K562 (cell line): ENCODE measurements around the gene CRYM. TPM values are rescaled to one million over a fixed set of nuclear protein-coding genes. Genes with fewer than 3 reads are reported as not detected.

Source experiments
- ATAC-seq: fragments of 200-7000 bp; cut with Tn5 transposase; 3 replicates; pipeline ENCODE4 v1.9.1; 2020; ENCODE audit warnings: moderate library complexity
- BruUV-seq: library from RNA; stranded (reverse); fragments of 400-500 nt; replicated peaks from 2 replicates; lab custom pipeline; 2021; lab: Mats Ljungman, UMichigan
- CTCF ChIA-PET: fragments of 300-600 bp; formaldehyde crosslinking; extraction: SDS; loops from one replicate; lab custom pipeline; 2021; ENCODE audit warnings: low intra/inter-chr PET ratio; lab: Yijun Ruan, JAX
- POLR2A ChIA-PET: fragments of 300-600, 350-650 bp; sonication (Branson Sonifier 250); formaldehyde crosslinking; extraction: SDS; loops from one replicate; lab custom pipeline; 2021; ENCODE audit warnings: antibody characterized with exemption, inconsistent platforms; lab: Yijun Ruan, JAX
- DNase-seq, 4 experiments: peaks; one replicate each; pipeline versions ENCODE4 v3.0.0 to v3.0.0-alpha.2; 2011 to 2018; ENCODE audit warnings: low spot score in 3 of 4, mixed read lengths in 3 of 4; ENCODE audit errors: extremely low read depth in 1 of 4
- FAIRE-seq: peaks from 2 replicates; lab custom pipeline; 2011; peaks lifted over from hg19 to GRCh38; lab: Jason Lieb, UNC
- H2AFZ ChIP-seq: 2 replicates; pipeline ENCODE4 v1.6.0; 2011; ENCODE audit warnings: low read depth, low read length, control low read depth, inconsistent platforms
- H3K27ac ChIP-seq: fragments of 200-600 bp; 3 replicates; pipeline ENCODE4 v1.8.0; 2011; ENCODE audit warnings: low read depth, mild to moderate bottlenecking, control low read depth, inconsistent platforms, low read length, moderate library complexity, mixed read lengths; ENCODE audit errors: extremely low read depth
- H3K27me3 ChIP-seq, 2 experiments: fragments of 300-600 bp in 1 of 2; 2 replicates in 1 of 2; 3 replicates in 1 of 2; pipeline versions ENCODE4 v1.6.0 to v1.8.0; 2011; ENCODE audit warnings: inconsistent platforms in 2 of 2, low read length in 2 of 2, mild to moderate bottlenecking in 1 of 2, mixed read lengths in 1 of 2, moderate library complexity in 1 of 2; ENCODE audit not compliant: control insufficient read depth in 2 of 2, insufficient read depth in 2 of 2
- H3K36me3 ChIP-seq: fragments of 300-600 bp; 3 replicates; pipeline ENCODE4 v1.8.0; 2011; ENCODE audit warnings: mild to moderate bottlenecking, low read length, inconsistent platforms; ENCODE audit not compliant: control insufficient read depth, insufficient read depth
- H3K4me1 ChIP-seq, 2 experiments: fragments of 200-600 bp in 1 of 2; replicated peaks in 1 of 2; 2 replicates in 1 of 2; 3 replicates in 1 of 2; pipeline versions ENCODE4 v1.5.1 to v1.8.0; 2011; ENCODE audit warnings: inconsistent platforms in 2 of 2, low read length in 2 of 2, mild to moderate bottlenecking in 1 of 2, mixed read lengths in 1 of 2, moderate library complexity in 1 of 2; ENCODE audit not compliant: control insufficient read depth in 2 of 2, insufficient read depth in 2 of 2
- H3K4me2 ChIP-seq: 2 replicates; pipeline ENCODE4 v1.6.1; 2011; ENCODE audit warnings: low read length, control low read depth, inconsistent platforms, mixed read lengths; ENCODE audit not compliant: insufficient read depth
- H3K4me3 ChIP-seq: fragments of 200-600 bp; sonication (generic), shearing (Covaris generic); 2 replicates; pipeline ENCODE4 v1.5.1; 2016; ENCODE audit warnings: control low read depth, inconsistent platforms
- H3K79me2 ChIP-seq: fragments of 200-600 bp; 3 replicates; pipeline ENCODE4 v1.8.0; 2011; ENCODE audit warnings: low read length, inconsistent platforms; ENCODE audit not compliant: control insufficient read depth, insufficient read depth
- H3K9ac ChIP-seq, 2 experiments: 2 replicates each; pipeline versions ENCODE4 v1.6.0 to v1.6.1; 2011; ENCODE audit warnings: low read depth in 2 of 2, low read length in 2 of 2, control low read depth in 1 of 2, inconsistent platforms in 1 of 2, mild to moderate bottlenecking in 1 of 2, mixed read lengths in 1 of 2; ENCODE audit not compliant: insufficient read depth in 1 of 2
- H3K9me1 ChIP-seq: one replicate; pipeline ENCODE4 v1.6.0; 2011; ENCODE audit warnings: inconsistent platforms, mild to moderate bottlenecking, low read length, moderate library complexity; ENCODE audit not compliant: control insufficient read depth, insufficient read depth
- H3K9me3 ChIP-seq: replicated peaks from 2 replicates; pipeline ENCODE4 v1.5.1; 2011; ENCODE audit warnings: low read depth, low read length, inconsistent platforms; ENCODE audit not compliant: control insufficient read depth, insufficient read depth
- H4K20me1 ChIP-seq: replicated peaks from 2 replicates; pipeline ENCODE4 v1.6.1; 2011; ENCODE audit warnings: low read length, inconsistent platforms, mixed read lengths; ENCODE audit not compliant: control insufficient read depth, insufficient read depth
- CEBPG ChIP-seq, 3 experiments: fragments of 200-800 bp in 1 of 3; sonication (Bioruptor generic) in 1 of 3; sonication (generic) in 1 of 3; formaldehyde crosslinking in 1 of 3; IDR thresholded peaks in 2 of 3; conservative IDR thresholded peaks in 1 of 3; 2 replicates each; pipeline versions ENCODE4 v1.6.1 to v1.8.0; 2016 to 2022; ENCODE audit warnings: missing compliant biosample characterization in 2 of 3, missing genetic modification characterization in 2 of 3, mild to moderate bottlenecking in 1 of 3, missing genetic modification reagents in 1 of 3
- FOXA3 ChIP-seq, 2 experiments: fragments of 450-650 bp in 1 of 2; sonication (generic) in 1 of 2; formaldehyde crosslinking; IDR thresholded peaks in 1 of 2; conservative IDR thresholded peaks in 1 of 2; 2 replicates each; pipeline versions ENCODE4 v1.4.0 to v1.8.0; 2020 to 2022; ENCODE audit warnings: mild to moderate bottlenecking in 2 of 2, missing genetic modification reagents in 1 of 2
- FUS ChIP-seq: fragments of 200-400 bp; formaldehyde crosslinking; optimal IDR thresholded peaks from 2 replicates; pipeline ENCODE3; 2017; ENCODE audit warnings: low read depth, low read length
- HNRNPLL ChIP-seq: fragments of 200-400 bp; formaldehyde crosslinking; IDR thresholded peaks from 2 replicates; pipeline ENCODE4 v1.6.1; 2017; ENCODE audit warnings: low read length, low read depth, mild to moderate bottlenecking; ENCODE audit not compliant: poor library complexity, severe bottlenecking
- MBD1 ChIP-seq: fragments of 250-450 bp; sonication (Bioruptor Pico); IDR thresholded peaks from 2 replicates; pipeline ENCODE4 v1.8.0; 2022; ENCODE audit warnings: inconsistent platforms
- MXD1 ChIP-seq: fragments of 250-450 bp; sonication (Bioruptor Pico); IDR thresholded peaks from 2 replicates; pipeline ENCODE4 v1.8.0; 2021; ENCODE audit warnings: borderline replicate concordance, mild to moderate bottlenecking, moderate library complexity; ENCODE audit not compliant: poor library complexity, severe bottlenecking
- NR1H2 ChIP-seq: sonication (generic); formaldehyde crosslinking; IDR thresholded peaks from 2 replicates; pipeline ENCODE4 v1.4.0; 2020; ENCODE audit warnings: mild to moderate bottlenecking, missing genetic modification reagents
- POLR2H ChIP-seq: IDR thresholded peaks from 2 replicates; pipeline ENCODE4 v1.6.1; 2016; ENCODE audit warnings: missing genetic modification characterization, low read depth, mild to moderate bottlenecking, control low read depth, missing compliant biosample characterization, moderate library complexity
- PTRF ChIP-seq: fragments of 450-650 bp; IDR thresholded peaks from 2 replicates; pipeline ENCODE4 v1.6.1; 2016; ENCODE audit warnings: mild to moderate bottlenecking, missing genetic modification characterization, missing compliant biosample characterization
- PTTG1 ChIP-seq: fragments of 450-650 bp; IDR thresholded peaks from 2 replicates; pipeline ENCODE4 v1.6.1; 2016; ENCODE audit warnings: low read depth, mild to moderate bottlenecking, missing genetic modification characterization, missing compliant biosample characterization
- RUNX1 ChIP-seq: sonication (generic); IDR thresholded peaks from 2 replicates; pipeline ENCODE4 v1.6.1; 2016; ENCODE audit warnings: antibody characterized with exemption, low read depth
- SMARCA5 ChIP-seq: fragments of 450-650 bp; IDR thresholded peaks from 2 replicates; pipeline ENCODE4 v1.6.1; 2016
- ZHX1 ChIP-seq: fragments of 150-350 bp; conservative IDR thresholded peaks from 2 replicates; pipeline ENCODE4 v1.6.1; 2014; ENCODE audit warnings: low read length
- ZNF75A ChIP-seq: fragments of 450-650 bp; formaldehyde crosslinking; IDR thresholded peaks from 2 replicates; pipeline ENCODE4 v1.4.0; 2020; ENCODE audit warnings: mild to moderate bottlenecking
- WGBS: fragments of 100-300 bp; shearing (Covaris generic); methylation state at CpG from one replicate; pipeline ENCODE4 v1.1.6; 2016; ENCODE audit warnings: low coverage, mixed read lengths; ENCODE audit not compliant: insufficient coverage; ENCODE audit errors: missing lambda C conversion rate; 5-methylcytosine and 5-hydroxymethylcytosine counted together
- in situ Hi-C: fragments of 300-500 bp; cut with MboI; formaldehyde crosslinking; loops from 4 replicates; pipeline ENCODE4 v1.15.0; 2018; ENCODE audit warnings: inconsistent platforms, mixed read lengths
- intact Hi-C: fragments of 100-400 bp; cut with micrococcal nuclease; formaldehyde crosslinking; loops from 2 replicates; pipeline ENCODE4 v1.14.2; 2022
- polyA plus RNA-seq, 8 experiments: library from polyadenylated mRNA; depleted of rRNA in 4 of 8; stranded (reverse) in 5 of 8; unstranded in 3 of 8; fragments of >200 nt; fragmentation: Nextera tagmentation in 2 of 8; fragmentation: Illumina TruSeq in 1 of 8; extraction: Ambion mirVana in 2 of 8; extraction: Trizol in 1 of 8; gene quantifications; 2 replicates each; pipeline versions ENCODE4 v1.2.1 to v1.2.3, GENCODE V29; 2011 to 2014; ENCODE audit warnings: inconsistent platforms in 1 of 8, missing spikeins in 1 of 8
- total RNA-seq, 7 experiments: library from RNA; depleted of rRNA in 6 of 7; stranded (reverse); fragments of >200 nt in 6 of 7; fragmentation: Illumina TruSeq in 2 of 7; extraction: Trizol in 2 of 7; gene quantifications; 2 replicates each; pipeline versions ENCODE4 v1.2.1 to v1.2.3, GENCODE V29; 2011 to 2021; ENCODE audit warnings: low replicate concordance in 1 of 7

Gene CRYM
- total and polyA plus RNA-seq, 9 of the 15 experiments (the other 6 are each of a cell fraction or from before 2014, with no cell fraction given) = 0.08 to 0.98 (median 0.47) TPM

- TF ChIP-seq FOXA3 (CRISPR knock-in tag; conservative IDR thresholded peaks at IDR 0.05 in 1 of 2, IDR thresholded peaks at IDR 0.05 in 1 of 2) (peak; percentile 65 to 94; a peak in 3 of 4 replicates), CEBPG (CRISPR knock-in tag; IDR thresholded peaks at IDR 0.05) (no peak), CEBPG (tag; conservative IDR thresholded peaks at IDR 0.05 in 1 of 2, IDR thresholded peaks at IDR 0.05 in 1 of 2) (0 out of 4 replicates have a peak, but pooled peaks of 1 of the 2 experiments have one; percentile 10), PTRF (tag) (peak; percentile 60; the same call in 1 of the 2 replicates), PTTG1 (tag) (0 out of 2 replicates have a peak, but pooled peaks have one; percentile 47), SMARCA5 (no peak)
These were observed 55.4 kb downstream of the CRYM start (continued) for GRCh38 chr16:21222495-21223337.

GRCh38 chr16:21219551-21219950 lies 58.5 kb downstream of the CRYM start:
- Histone ChIP-seq H3K9me3 (no peaks in the 10 kb centered on the region), H3K4me2 (no peak overlapping the region), H3K4me3 (no peak overlapping the region), H3K9me1 (no peaks in the 10 kb centered on the region), H3K27me3 (peaks cover 8 to 11% of the 10 kb centered on the region in 2 experiments), H3K9ac (no peak overlapping the region), H3K36me3 (no peaks in the 10 kb centered on the region), H4K20me1 (no peaks in the 10 kb centered on the region), H2AFZ (no peak overlapping the region), H3K79me2 (no peaks in the 10 kb centered on the region), H3K27ac (no peak overlapping the region), H3K4me1 (peaks cover 0 to 8% of the 10 kb centered on the region in 2 experiments; a peak in 2 of 5 replicates)
- DNase-seq (no peak), ATAC-seq (no peak), FAIRE-seq (no peak)
- in situ Hi-C loops (no loop called here), intact Hi-C loops (no loop called here)
- BruUV-seq = no TSS peak
- 24% methylated on average over 2 of the region's 2 CpGs for WGBS
- ChIA-PET CTCF (no interaction called here), POLR2A (no interaction called here)
- TF ChIP-seq MXD1 (no peak), FUS (no peak), POLR2H (no peak), HNRNPLL (no peak), NR1H2 (CRISPR knock-in tag) (no peak), MBD1 (CRISPR knock-in tag) (no peak), ZNF75A (CRISPR knock-in tag) (no peak), ZHX1 (no peak), RUNX1 (no peak)
